Vagina (tissue), 2 donors: ENCODE measurements around the gene XPA.

Source experiments
- POLR2A ChIP-seq, 2 donors: fragments of 450-650 bp; IDR thresholded peaks; one replicate each; pipeline ENCODE4 v1.6.1; 2017; ENCODE audit warnings: antibody characterized with exemption in 2 of 2, mild to moderate bottlenecking in 2 of 2, moderate library complexity in 2 of 2
- TF ChIP-seq, protein P1 (sequence below), 3 experiments: fragments of 450-650 bp in 2 of 3; fragments of 200-600 bp in 1 of 3; sonication (generic) in 1 of 3; IDR thresholded peaks; one replicate each; pipeline ENCODE4 v1.5.1; 2017 to 2019; ENCODE audit warnings: antibody characterized with exemption in 3 of 3, mild to moderate bottlenecking in 2 of 3, moderate library complexity in 2 of 3

GRCh38 chr9:97698865-97699264 lies 1.7 kb upstream of the XPA start:
- TF ChIP-seq, protein P1, sequence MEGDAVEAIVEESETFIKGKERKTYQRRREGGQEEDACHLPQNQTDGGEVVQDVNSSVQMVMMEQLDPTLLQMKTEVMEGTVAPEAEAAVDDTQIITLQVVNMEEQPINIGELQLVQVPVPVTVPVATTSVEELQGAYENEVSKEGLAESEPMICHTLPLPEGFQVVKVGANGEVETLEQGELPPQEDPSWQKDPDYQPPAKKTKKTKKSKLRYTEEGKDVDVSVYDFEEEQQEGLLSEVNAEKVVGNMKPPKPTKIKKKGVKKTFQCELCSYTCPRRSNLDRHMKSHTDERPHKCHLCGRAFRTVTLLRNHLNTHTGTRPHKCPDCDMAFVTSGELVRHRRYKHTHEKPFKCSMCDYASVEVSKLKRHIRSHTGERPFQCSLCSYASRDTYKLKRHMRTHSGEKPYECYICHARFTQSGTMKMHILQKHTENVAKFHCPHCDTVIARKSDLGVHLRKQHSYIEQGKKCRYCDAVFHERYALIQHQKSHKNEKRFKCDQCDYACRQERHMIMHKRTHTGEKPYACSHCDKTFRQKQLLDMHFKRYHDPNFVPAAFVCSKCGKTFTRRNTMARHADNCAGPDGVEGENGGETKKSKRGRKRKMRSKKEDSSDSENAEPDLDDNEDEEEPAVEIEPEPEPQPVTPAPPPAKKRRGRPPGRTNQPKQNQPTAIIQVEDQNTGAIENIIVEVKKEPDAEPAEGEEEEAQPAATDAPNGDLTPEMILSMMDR (IDR thresholded peaks at IDR 0.05) = no peak
- TF ChIP-seq POLR2A (IDR thresholded peaks at IDR 0.05) = no peak
